Esophagus muscularis mucosa (tissue), 4 donors: ENCODE data around the gene PSMD11. TPM values are rescaled to one million over a fixed set of nuclear protein-coding genes. Genes with fewer than 3 reads are reported as not detected.

Source experiments
- DNase-seq: peaks from one replicate; pipeline ENCODE4 v3.0.0-alpha.2; 2017; ENCODE audit errors: extremely low spot score
- H3K27ac ChIP-seq, 4 donors: fragments of 200-600 bp; sonication (generic); replicated peaks in 1 of 4; 1 replicate in 3 of 4; 2 replicates in 1 of 4; pipeline ENCODE4 v1.5.1; 2016 to 2019; ENCODE audit warnings: mild to moderate bottlenecking in 1 of 4
- H3K27me3 ChIP-seq, 4 donors: fragments of 200-600 bp; sonication (generic); one replicate each; pipeline versions ENCODE4 v1.5.1 to v1.6.0; 2016 to 2019
- H3K36me3 ChIP-seq, 4 donors: fragments of 200-600 bp; sonication (generic); one replicate each; pipeline ENCODE4 v1.5.1; 2016 to 2019
- H3K4me1 ChIP-seq, 4 donors: fragments of 200-600 bp; sonication (generic); one replicate each; pipeline ENCODE4 v1.5.1; 2016 to 2019
- H3K4me3 ChIP-seq, 4 donors: fragments of 200-600 bp; sonication (generic); 1 replicate in 2 of 4; 2 replicates in 2 of 4; pipeline ENCODE4 v1.5.1; 2016 to 2019; ENCODE audit warnings: mild to moderate bottlenecking in 4 of 4, moderate library complexity in 1 of 4
- H3K9me3 ChIP-seq, 4 donors: fragments of 200-600 bp; sonication (generic); 1 replicate in 3 of 4; 2 replicates in 1 of 4; pipeline ENCODE4 v1.5.1; 2016 to 2019
- CTCF ChIP-seq, 3 experiments: fragments of 200-600 bp in 2 of 3; fragments of 450-650 bp in 1 of 3; sonication (generic) in 2 of 3; IDR thresholded peaks; one replicate each; pipeline ENCODE4 v1.5.1; 2017 to 2019; ENCODE audit warnings: antibody characterized with exemption in 3 of 3, mild to moderate bottlenecking in 2 of 3, moderate library complexity in 1 of 3
- EP300 ChIP-seq: sonication (generic); formaldehyde crosslinking; IDR thresholded peaks from one replicate; pipeline ENCODE4 v1.6.1; 2017; ENCODE audit warnings: antibody characterized with exemption
- POLR2A ChIP-seq: fragments of 450-650 bp; IDR thresholded peaks from one replicate; pipeline ENCODE4 v1.6.1; 2017; ENCODE audit warnings: antibody characterized with exemption, moderate library complexity, mild to moderate bottlenecking, low read depth
- POLR2AphosphoS5 ChIP-seq, 2 donors: sonication (generic); formaldehyde crosslinking; IDR thresholded peaks; one replicate each; pipeline ENCODE4 v1.6.1; 2017; ENCODE audit warnings: antibody characterized with exemption in 2 of 2
- WGBS: methylation state at CpG from one replicate; pipeline ENCODE4 v1.1.5; 2018; 5-methylcytosine and 5-hydroxymethylcytosine counted together
- intact Hi-C: fragments of 100-400 bp; cut with DNase I; formaldehyde crosslinking; loops from one replicate; pipeline ENCODE4 v1.15.1; 2023
- total RNA-seq, 4 donors: library from RNA; depleted of rRNA; stranded (reverse); fragments of >200 nt; gene quantifications; one replicate each; pipeline versions ENCODE4 v1.1.0 to v1.2.1, GENCODE V29; 2016

PSMD11 gene
- total RNA-seq, 4 donors from 2014 or later: 39.9 to 70.2 (median 64.7) TPM

DNA sequence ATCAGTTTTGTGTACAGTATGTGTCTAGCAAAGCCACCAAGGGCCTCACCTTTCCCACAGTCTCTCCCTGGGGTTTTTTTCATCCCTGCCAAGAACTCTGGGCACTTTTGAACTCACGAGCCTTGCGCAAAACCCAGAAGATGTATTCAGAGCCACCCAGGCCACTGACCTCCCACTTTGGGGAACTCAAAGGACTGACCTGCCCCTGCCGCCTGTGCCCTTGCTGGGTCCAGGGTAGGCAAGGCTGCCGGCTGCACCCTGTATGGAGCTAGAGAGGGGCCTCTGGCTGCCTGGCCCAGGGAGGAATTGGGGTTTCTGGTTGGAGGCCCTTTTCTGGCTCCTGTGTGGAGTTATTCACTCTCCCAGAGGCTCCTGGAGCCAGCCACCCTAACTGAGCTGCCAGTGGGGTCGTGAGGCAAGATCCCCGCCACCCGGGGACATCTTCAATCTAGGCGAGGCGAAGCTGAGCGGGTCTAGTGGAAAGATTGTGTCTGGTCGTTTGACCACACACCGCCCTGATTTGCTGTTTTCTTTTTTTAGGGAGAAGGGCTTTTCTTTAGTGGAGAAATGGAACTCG lies 44.4 kb downstream of the PSMD11 start:
- Histone ChIP-seq H3K4me3 (no peak overlapping the region), H3K36me3 (peaks cover 0 to 3% (median 0%) of the 10 kb centered on the region in 4 donors), H3K9me3 (no peaks in the 10 kb centered on the region), H3K4me1 (peaks cover 23 to 37% (median 28%) of the 10 kb centered on the region in 4 donors), H3K27me3 (no peaks in the 10 kb centered on the region), H3K27ac (no peak overlapping the region)
- no peak for TF ChIP-seq EP300
- TF ChIP-seq POLR2AphosphoS5 (IDR thresholded peaks at IDR 0.05): no peak
- TF ChIP-seq CTCF (IDR thresholded peaks at IDR 0.05): no peak
- no peak for TF ChIP-seq POLR2A
- 96% methylated on average over 13 of the region's 13 CpGs for WGBS
- DNase-seq: no peak
- intact Hi-C loops: no loop called here

GRCh38 chr17:32489320-32490100 lies 45.2 kb downstream of the PSMD11 start:
- H3K27me3 ChIP-seq: no peaks in the 10 kb centered on the region
- no peak overlapping the region for H3K27ac ChIP-seq
- no peak for TF ChIP-seq EP300
- TF ChIP-seq POLR2AphosphoS5 (IDR thresholded peaks at IDR 0.05): no peak
- H3K9me3 ChIP-seq: no peaks in the 10 kb centered on the region
- DNase-seq: no peak
- peaks cover 0 to 3% (median 0%) of the 10 kb centered on the region in 4 donors for H3K36me3 ChIP-seq
- intact Hi-C loops: no loop called here
- H3K4me1 ChIP-seq: peaks cover 15 to 28% (median 20%) of the 10 kb centered on the region in 4 donors
- H3K4me3 ChIP-seq: no peak overlapping the region
- WGBS: 83% methylated on average over 5 of the region's 10 CpGs

DNA sequence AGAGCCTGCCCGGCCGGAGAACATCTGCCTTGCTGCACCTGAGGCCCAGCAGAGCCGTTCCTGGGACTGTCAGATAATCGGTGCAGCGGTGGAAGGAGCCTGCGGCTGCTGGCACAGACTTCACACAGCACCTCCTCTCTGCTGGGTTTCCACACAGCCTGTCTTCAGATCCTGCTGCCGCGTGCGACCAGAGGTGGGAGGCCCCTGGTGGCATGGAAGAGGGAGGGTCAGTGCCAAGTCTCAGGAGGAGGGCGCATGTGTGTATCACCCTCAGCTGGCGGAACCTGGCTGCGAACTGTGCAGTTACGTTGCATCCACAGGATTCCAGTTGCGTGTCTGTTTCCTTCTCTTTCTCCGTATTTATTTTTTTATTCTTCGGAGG lies 45.8 kb downstream of the PSMD11 start:
- H3K27ac ChIP-seq: no peak overlapping the region
- no peak for DNase-seq
- H3K36me3 ChIP-seq: peaks cover 0 to 3% (median 0%) of the 10 kb centered on the region in 4 donors
- H3K27me3 ChIP-seq: no peaks in the 10 kb centered on the region
- H3K4me1 ChIP-seq: peaks cover 15 to 29% (median 21%) of the 10 kb centered on the region in 4 donors
- intact Hi-C loops: no loop called here
- 75% methylated on average over 16 of the region's 16 CpGs for WGBS
- TF ChIP-seq POLR2AphosphoS5 (IDR thresholded peaks at IDR 0.05) (no peak), EP300 (no peak), POLR2A (no peak), CTCF (IDR thresholded peaks at IDR 0.05) (no peak)
- no peaks in the 10 kb centered on the region for H3K9me3 ChIP-seq
- no peak overlapping the region for H3K4me3 ChIP-seq

- no peak overlapping the region for H3K4me3 ChIP-seq
- H3K9me3 ChIP-seq: no peaks in the 10 kb centered on the region
- WGBS: 87% methylated on average over 13 of the region's 21 CpGs
- no peak overlapping the region for H3K27ac ChIP-seq
- intact Hi-C loops: no loop called here
- TF ChIP-seq POLR2AphosphoS5 (IDR thresholded peaks at IDR 0.05) (no peak), POLR2A (no peak), EP300 (no peak), CTCF (IDR thresholded peaks at IDR 0.05) (no peak)
- no peaks in the 10 kb centered on the region for H3K27me3 ChIP-seq
- DNase-seq: no peak
- H3K36me3 ChIP-seq: peaks cover 0 to 3% (median 0%) of the 10 kb centered on the region in 4 donors
- H3K4me1 ChIP-seq: peaks cover 20 to 27% (median 21%) of the 10 kb centered on the region in 4 donors
Observed at GRCh38 chr17:32491371-32492263, 47.3 kb downstream of the PSMD11 start.

DNA sequence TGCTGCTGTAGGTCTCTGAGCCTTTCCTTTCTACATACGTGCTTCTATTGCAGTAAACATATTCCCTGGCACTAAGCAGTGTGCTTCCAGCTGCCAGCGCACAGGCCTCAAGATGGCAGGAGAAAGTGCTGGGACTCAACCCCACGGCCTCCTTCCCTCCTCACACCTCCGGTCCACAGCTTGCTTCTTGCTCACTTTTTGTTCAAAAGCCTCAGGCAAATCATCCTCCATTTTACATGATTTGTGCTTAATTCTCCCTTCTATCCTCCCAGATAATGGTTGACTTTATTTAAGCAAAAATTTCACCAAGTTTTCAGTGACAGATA lies 47.9 kb downstream of the PSMD11 start:
- no peak for TF ChIP-seq CTCF (IDR thresholded peaks at IDR 0.05)
- no peak for TF ChIP-seq EP300
- no peak for TF ChIP-seq POLR2A
- no peak for TF ChIP-seq POLR2AphosphoS5 (IDR thresholded peaks at IDR 0.05)
- 83% methylated on average over 4 of the region's 4 CpGs for WGBS
- intact Hi-C loops: no loop called here

More for the DNA sequence above, 47.9 kb downstream of the PSMD11 start:
- no peak overlapping the region for H3K4me3 ChIP-seq
- H3K36me3 ChIP-seq: peaks cover 0 to 3% (median 0%) of the 10 kb centered on the region in 4 donors
- H3K27ac ChIP-seq: no peak overlapping the region
- no peaks in the 10 kb centered on the region for H3K9me3 ChIP-seq
- no peaks in the 10 kb centered on the region for H3K27me3 ChIP-seq
- peaks cover 20 to 24% (median 21%) of the 10 kb centered on the region in 4 donors for H3K4me1 ChIP-seq
- DNase-seq: no peak
